ENCODE results near the gene UGT1A5. TPM values are rescaled to one million over a fixed set of nuclear protein-coding genes. Genes with fewer than 3 reads are reported as not detected.
"Not testable (repeated sequence)": the region's sequence is repeated elsewhere in the genome, so short reads cannot be mapped to it uniquely, and the experiment has no call there.

The UGT1A5 gene
- total RNA-seq, 4 donors from 2014 or later = 0.56 to 3.2 (median 1.2) TPM

DNA sequence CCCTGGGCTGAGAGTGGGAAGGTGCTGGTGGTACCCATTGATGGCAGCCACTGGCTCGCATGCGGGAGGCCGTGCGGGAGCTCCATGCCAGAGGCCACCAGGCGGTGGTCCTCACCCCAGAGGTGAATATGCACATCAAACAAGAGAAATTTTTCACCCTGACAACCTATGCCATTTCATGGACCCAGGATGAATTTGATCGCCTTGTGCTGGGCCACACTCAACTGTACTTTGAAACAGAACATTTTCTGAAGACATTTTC is 34.5 kb downstream of the UGT1A5 start:
- H3K36me3 ChIP-seq = no peaks in the 10 kb centered on the region
- H3K27me3 ChIP-seq = no peaks in the 10 kb centered on the region
- 91% methylated on average over 4 of the region's 6 CpGs for WGBS
- no peak for DNase-seq (ENCODE audit: low spot score in 2 of 2)
- no peak overlapping the region for H3K4me3 ChIP-seq
- no peaks in the 10 kb centered on the region for H3K9me3 ChIP-seq
- TF ChIP-seq POLR2AphosphoS5 (IDR thresholded peaks at IDR 0.05) (no peak), POLR2A (IDR thresholded peaks at IDR 0.05) (no peak), EP300 (IDR thresholded peaks at IDR 0.05) (no peak)
- TF ChIP-seq, protein P1, sequence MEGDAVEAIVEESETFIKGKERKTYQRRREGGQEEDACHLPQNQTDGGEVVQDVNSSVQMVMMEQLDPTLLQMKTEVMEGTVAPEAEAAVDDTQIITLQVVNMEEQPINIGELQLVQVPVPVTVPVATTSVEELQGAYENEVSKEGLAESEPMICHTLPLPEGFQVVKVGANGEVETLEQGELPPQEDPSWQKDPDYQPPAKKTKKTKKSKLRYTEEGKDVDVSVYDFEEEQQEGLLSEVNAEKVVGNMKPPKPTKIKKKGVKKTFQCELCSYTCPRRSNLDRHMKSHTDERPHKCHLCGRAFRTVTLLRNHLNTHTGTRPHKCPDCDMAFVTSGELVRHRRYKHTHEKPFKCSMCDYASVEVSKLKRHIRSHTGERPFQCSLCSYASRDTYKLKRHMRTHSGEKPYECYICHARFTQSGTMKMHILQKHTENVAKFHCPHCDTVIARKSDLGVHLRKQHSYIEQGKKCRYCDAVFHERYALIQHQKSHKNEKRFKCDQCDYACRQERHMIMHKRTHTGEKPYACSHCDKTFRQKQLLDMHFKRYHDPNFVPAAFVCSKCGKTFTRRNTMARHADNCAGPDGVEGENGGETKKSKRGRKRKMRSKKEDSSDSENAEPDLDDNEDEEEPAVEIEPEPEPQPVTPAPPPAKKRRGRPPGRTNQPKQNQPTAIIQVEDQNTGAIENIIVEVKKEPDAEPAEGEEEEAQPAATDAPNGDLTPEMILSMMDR (IDR thresholded peaks at IDR 0.05) = no peak
- no peak overlapping the region for H3K27ac ChIP-seq
- H3K4me1 ChIP-seq = no peaks in the 10 kb centered on the region

GRCh38 chr2:233750689-233751088 is 38.0 kb downstream of the UGT1A5 start:
- 71% methylated on average over 2 of the region's 2 CpGs for WGBS

DNA sequence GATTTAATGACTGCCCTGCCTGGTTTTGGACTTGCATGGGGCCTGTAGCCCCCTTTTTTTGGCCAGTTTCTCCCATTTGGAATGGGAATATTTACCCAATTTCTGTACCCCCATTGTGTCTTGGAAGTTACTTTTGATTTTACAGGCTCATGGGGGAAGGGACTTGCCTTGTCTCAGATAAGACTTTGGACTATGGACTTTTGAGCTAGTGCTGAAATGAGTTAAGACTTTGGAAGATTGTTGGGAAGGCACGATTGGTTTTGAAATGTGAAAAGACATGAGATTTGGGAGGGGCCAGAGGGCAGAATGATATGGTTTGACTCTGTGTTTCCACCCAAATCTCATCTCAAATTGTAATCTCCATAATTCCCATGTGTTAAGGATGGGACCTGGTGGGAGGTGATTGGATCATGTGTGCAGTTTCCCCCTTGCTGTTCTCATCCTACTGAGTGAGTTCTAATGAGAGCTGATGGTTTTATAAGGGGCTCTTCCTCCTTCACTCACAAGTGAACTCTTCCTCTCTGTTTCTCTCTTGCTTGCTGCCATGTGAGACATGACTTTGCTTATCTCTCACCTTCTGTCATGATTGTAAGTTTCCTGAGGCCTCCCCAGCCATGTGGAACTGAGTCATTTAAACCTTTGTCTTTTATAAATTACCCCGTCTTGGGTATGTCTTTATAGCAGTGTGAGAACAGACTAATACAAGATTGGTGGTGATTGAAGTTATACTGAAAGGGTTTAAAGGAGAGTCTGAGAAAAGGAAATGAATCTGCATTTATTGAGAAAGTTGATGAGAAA is 38.7 kb downstream of the UGT1A5 start:
- 71% methylated on average over 2 of the region's 2 CpGs for WGBS
- not testable (repeated sequence) for H3K9me3 ChIP-seq; H3K4me3 ChIP-seq; DNase-seq (ENCODE audit: low spot score in 2 of 2); H3K36me3 ChIP-seq; H3K27ac ChIP-seq; H3K27me3 ChIP-seq; H3K4me1 ChIP-seq

More at GRCh38 chr2:233750689-233751088, 38.0 kb downstream of the UGT1A5 start:
- H3K27ac ChIP-seq; H3K27me3 ChIP-seq; H3K4me1 ChIP-seq; H3K4me3 ChIP-seq; DNase-seq (ENCODE audit: low spot score in 2 of 2); H3K9me3 ChIP-seq; H3K36me3 ChIP-seq: not testable (repeated sequence)

- no peak overlapping the region for H3K27ac ChIP-seq
- H3K36me3 ChIP-seq = no peaks in the 10 kb centered on the region
- DNase-seq (ENCODE audit: low spot score in 2 of 2) = no peak
- no peak for TF ChIP-seq POLR2AphosphoS5 (IDR thresholded peaks at IDR 0.05)
- TF ChIP-seq EP300 (IDR thresholded peaks at IDR 0.05) = no peak
- TF ChIP-seq, protein P1 (IDR thresholded peaks at IDR 0.05) = no peak
- no peak for TF ChIP-seq POLR2A (IDR thresholded peaks at IDR 0.05)
- no peaks in the 10 kb centered on the region for H3K4me1 ChIP-seq
- no peaks in the 10 kb centered on the region for H3K27me3 ChIP-seq
- H3K9me3 ChIP-seq = no peaks in the 10 kb centered on the region
- H3K4me3 ChIP-seq = no peak overlapping the region
- 91% methylated on average over 35 of the region's 44 CpGs for WGBS
Measured at GRCh38 chr2:233754872-233755611, 42.3 kb downstream of the UGT1A5 start.

DNA sequence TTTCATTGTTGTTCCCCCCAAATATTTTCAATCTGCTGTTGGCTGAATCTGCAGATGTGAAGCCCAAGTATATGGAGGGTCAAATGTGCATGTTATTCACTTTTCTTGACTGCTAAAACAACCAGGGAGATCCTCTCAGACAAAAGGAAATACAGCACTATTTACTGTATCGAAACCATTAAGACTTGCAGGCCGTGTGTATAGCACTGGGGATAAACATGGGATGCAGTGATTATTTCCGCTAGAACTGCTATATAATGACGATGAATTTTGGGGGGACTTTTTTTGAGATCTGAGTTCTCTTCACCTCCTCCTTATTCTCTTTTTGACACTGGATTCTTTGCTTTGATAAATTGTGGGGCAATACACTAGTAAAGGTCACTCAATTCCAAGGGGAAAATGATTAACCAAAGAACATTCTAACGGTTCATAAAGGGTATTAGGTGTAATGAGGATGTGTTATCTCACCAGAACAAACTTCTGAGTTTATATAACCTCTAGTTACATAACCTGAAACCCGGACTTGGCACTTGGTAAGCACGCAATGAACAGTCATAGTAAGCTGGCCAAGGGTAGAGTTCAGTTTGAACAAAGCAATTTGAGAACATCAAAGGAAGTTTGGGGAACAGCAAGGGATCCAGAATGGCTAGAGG is 43.8 kb downstream of the UGT1A5 start:
- DNase-seq (ENCODE audit: low spot score in 2 of 2) = no peak
- Histone ChIP-seq H3K4me3 (no peak overlapping the region), H3K9me3 (no peaks in the 10 kb centered on the region), H3K27ac (no peak overlapping the region), H3K36me3 (no peaks in the 10 kb centered on the region), H3K27me3 (no peaks in the 10 kb centered on the region), H3K4me1 (no peaks in the 10 kb centered on the region)
- TF ChIP-seq EP300 (IDR thresholded peaks at IDR 0.05) (no peak), POLR2AphosphoS5 (IDR thresholded peaks at IDR 0.05) (no peak), POLR2A (IDR thresholded peaks at IDR 0.05) (no peak)
- TF ChIP-seq, protein P1 (IDR thresholded peaks at IDR 0.05) = no peak
- WGBS = 78% methylated on average over 7 of the region's 7 CpGs

GRCh38 chr2:233758141-233758540 is 45.4 kb downstream of the UGT1A5 start:
- no peaks in the 10 kb centered on the region for H3K9me3 ChIP-seq
- no peak for TF ChIP-seq POLR2A (IDR thresholded peaks at IDR 0.05)
- no peak for TF ChIP-seq POLR2AphosphoS5 (IDR thresholded peaks at IDR 0.05)
- no peak for TF ChIP-seq EP300 (IDR thresholded peaks at IDR 0.05)
- TF ChIP-seq, protein P1 (IDR thresholded peaks at IDR 0.05) = no peak
- no peak for DNase-seq (ENCODE audit: low spot score in 2 of 2)

More at GRCh38 chr2:233758141-233758540, 45.4 kb downstream of the UGT1A5 start:
- no peaks in the 10 kb centered on the region for H3K4me1 ChIP-seq
- no peak overlapping the region for H3K4me3 ChIP-seq
- no peaks in the 10 kb centered on the region for H3K27me3 ChIP-seq
- H3K36me3 ChIP-seq = no peaks in the 10 kb centered on the region
- H3K27ac ChIP-seq = no peak overlapping the region

All from suprapubic skin (tissue), 4 donors.